ENCODE data around the gene SYT2.
"Not testable (repeated sequence)": the region's sequence is repeated elsewhere in the genome, so short reads cannot be mapped to it uniquely, and the experiment has no call there.

GRCh38 chr1:202557662-202558061 lies 152.6 kb downstream of the SYT2 start:
- TF ChIP-seq ZC3H10 (CRISPR knock-in tag; IDR thresholded peaks at IDR 0.05); CSRNP3 (CRISPR knock-in tag; IDR thresholded peaks at IDR 0.05); RARB (CRISPR knock-in tag; IDR thresholded peaks at IDR 0.05); ZFP3 (CRISPR knock-in tag; IDR thresholded peaks at IDR 0.05); ESRRG (CRISPR knock-in tag; IDR thresholded peaks at IDR 0.05); CSDC2 (CRISPR knock-in tag; IDR thresholded peaks at IDR 0.05); SNAI2 (CRISPR knock-in tag; IDR thresholded peaks at IDR 0.05); ZFP30 (CRISPR knock-in tag; IDR thresholded peaks at IDR 0.05); GLIS3 (CRISPR knock-in tag; IDR thresholded peaks at IDR 0.05); OSR1 (CRISPR knock-in tag; IDR thresholded peaks at IDR 0.05); TSHZ2 (CRISPR knock-in tag; IDR thresholded peaks at IDR 0.05); BACH2 (CRISPR knock-in tag; IDR thresholded peaks at IDR 0.05; ENCODE audit: borderline replicate concordance); PATZ1 (CRISPR knock-in tag; IDR thresholded peaks at IDR 0.05; ENCODE audit: borderline replicate concordance); TOX (CRISPR knock-in tag; IDR thresholded peaks at IDR 0.05; ENCODE audit: borderline replicate concordance): not testable (repeated sequence)

Data from SK-N-SH treated with all-trans-retinoic acid at 6 μM for 48 hours (cell line).